ENCODE results near the gene CFI.

The CFI gene

GRCh38 chr4:109801895-109802319 is at the start of gene CFI:
Gene CFI (minus strand): TSS chr4:109801999. CDS start chr4:109801971, 28 bp downstream.
- no peak for DNase-seq

DNA sequence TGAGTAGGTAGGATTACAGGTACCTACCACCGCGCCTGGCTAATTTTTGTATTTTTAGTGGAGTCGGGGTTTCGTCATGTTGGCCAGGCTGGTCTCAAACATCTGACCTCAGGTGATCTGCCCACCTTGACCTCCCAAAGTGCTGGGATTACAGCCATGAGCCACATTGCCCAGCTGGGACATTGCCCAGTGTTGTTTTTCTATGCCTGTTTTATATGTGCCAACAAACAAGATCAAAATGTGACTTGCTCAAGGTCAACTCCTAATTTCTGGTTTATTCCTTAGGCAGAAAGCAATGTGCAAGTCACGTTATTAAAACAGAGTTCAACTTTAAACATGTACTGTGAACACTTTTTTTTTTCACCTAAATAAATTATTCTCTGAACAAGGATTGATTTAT is 48.8 kb upstream of the CFI start:
- DNase-seq = no peak

DNA sequence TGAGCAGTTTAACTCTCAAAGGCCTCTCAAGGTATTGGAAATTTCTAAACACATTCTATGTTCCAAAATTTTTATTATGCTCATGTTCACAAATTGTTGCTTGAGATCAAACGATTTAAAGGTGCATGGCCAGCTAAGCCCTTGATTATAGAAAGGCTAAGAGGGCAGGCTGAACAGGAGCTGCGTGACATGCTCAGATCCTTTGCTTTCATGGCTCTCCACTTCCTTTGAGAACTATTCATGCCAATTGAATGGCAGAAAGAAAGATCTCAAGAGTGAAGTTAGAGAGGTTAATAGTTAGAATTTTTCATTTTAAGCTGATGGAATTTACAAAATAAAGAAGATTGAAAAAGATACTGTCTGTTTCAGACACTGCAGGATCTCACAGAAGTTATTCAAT is 46.7 kb upstream of the CFI start:
- DNase-seq = no peak

DNA sequence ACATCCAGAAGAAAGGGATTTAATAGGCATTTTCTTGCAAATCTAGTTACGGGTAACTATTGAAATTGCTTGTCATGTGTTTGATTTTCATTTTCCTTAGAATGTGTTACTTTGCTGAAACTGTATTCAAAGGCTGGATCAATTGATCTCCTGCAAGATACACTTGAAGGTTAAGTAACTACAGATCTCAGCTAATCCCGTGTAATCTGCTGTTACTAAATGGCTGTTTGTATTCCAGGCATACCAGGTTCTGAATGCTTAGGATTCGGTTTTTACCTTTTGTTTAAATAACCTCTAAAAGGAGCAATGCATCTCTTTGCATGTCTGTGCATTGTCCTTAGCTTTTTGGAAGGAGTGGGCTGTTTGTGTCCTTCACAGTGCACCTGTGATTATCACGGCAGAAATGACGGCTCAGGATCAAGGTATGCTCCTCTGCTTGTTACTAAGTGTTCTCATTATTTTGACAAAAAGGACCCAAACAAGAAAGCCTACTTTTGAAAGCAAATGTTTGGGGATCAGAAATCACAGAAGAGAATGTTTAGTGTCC is 46.2 kb upstream of the CFI start, which contains the start of gene LRIT3:
TSS of gene LRIT3 (plus strand) at position 212 of the 547 bp plus-strand sequence. CDS start at position 307, 95 bp downstream.
- DNase-seq = no peak

GRCh38 chr4:109846395-109847098 is 44.7 kb upstream of the CFI start:
- DNase-seq = no peak

DNA sequence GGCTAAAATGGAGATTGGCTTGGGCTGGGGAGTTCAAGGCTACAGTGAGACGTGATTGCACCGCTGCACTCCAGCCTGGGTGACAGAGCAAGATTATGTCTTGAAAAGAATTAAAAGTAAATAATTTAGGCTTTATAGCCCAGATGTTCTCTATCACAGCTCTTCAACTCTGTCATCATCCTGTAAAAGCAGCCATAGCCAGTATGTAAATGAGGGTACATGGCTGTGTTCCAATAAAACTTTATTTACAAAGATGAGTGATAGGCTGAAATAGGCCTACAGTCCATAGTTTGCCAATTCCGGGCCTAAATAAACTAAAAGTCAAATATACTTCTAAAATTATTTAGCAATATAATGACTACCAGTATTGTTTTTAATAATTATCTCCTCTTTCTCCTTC is 35.2 kb upstream of the CFI start:
- DNase-seq = no peak

GRCh38 chr4:109833756-109834155 is 32.0 kb upstream of the CFI start:
- no peak for DNase-seq

DNA sequence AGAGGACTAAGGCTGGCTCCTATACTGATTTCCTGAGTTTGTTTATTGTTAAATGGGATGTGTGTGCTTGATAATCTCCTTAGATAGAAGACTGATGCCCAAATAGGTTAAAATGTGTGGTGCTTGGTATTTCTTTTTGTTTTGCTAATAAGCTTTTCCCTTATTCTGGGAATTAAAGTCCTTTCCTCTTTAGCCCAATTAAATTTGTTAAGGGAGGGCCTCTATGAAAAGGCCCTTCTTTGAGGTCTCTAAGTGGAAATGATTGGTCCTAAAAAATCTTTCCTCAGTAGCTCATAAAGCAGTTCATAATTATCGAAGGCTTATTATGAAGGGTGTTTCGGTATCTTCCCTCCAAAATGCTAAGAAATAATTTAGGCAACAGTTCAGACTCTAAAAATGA is 25.9 kb upstream of the CFI start, which contains the start of gene RRH:
TSS of gene RRH (plus strand) at position 301 of the 400 bp plus-strand sequence. CDS start at position 357, 56 bp downstream.
- DNase-seq = no peak

GRCh38 chr4:109826719-109827118 is 24.9 kb upstream of the CFI start:
- peak; percentile 17 for DNase-seq

GRCh38 chr4:109821185-109821584 is 19.4 kb upstream of the CFI start:
- no peak for DNase-seq

GRCh38 chr4:109820563-109820962 is 18.8 kb upstream of the CFI start:
- peak; percentile 26 for DNase-seq

- DNase-seq = no peak
Observed at GRCh38 chr4:109818268-109818667, 16.5 kb upstream of the CFI start.

DNA sequence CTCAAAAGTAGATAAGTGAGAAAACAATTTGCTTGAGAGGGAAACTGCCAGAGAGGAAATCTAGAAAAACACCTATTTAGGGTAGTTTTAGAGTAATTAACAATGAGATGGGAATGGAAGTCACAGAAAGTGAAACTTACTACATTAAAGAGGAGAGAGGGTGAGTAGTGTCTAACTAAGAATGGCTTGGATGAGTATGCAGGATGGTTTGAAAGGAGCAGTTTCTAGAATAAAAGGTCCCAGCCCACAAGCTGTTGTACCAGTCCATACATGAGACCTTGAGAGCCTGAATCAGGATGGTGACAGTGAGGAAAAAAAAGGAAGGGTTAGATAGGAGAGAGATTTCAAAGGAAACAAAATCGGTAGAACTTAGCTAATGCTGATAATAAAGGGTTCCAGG is 15.1 kb upstream of the CFI start:
- no peak for DNase-seq

GRCh38 chr4:109816082-109816442 is 14.3 kb upstream of the CFI start:
- DNase-seq = no peak

- DNase-seq = peak; percentile 92
Observed at GRCh38 chr4:109815151-109816081, 13.6 kb upstream of the CFI start, which contains the start of gene GAR1. Gene GAR1 (plus strand): TSS chr4:109815762. CDS start chr4:109816165, 403 bp downstream.

- DNase-seq = no peak
Observed at GRCh38 chr4:109811707-109812106, 9.9 kb upstream of the CFI start.

DNA sequence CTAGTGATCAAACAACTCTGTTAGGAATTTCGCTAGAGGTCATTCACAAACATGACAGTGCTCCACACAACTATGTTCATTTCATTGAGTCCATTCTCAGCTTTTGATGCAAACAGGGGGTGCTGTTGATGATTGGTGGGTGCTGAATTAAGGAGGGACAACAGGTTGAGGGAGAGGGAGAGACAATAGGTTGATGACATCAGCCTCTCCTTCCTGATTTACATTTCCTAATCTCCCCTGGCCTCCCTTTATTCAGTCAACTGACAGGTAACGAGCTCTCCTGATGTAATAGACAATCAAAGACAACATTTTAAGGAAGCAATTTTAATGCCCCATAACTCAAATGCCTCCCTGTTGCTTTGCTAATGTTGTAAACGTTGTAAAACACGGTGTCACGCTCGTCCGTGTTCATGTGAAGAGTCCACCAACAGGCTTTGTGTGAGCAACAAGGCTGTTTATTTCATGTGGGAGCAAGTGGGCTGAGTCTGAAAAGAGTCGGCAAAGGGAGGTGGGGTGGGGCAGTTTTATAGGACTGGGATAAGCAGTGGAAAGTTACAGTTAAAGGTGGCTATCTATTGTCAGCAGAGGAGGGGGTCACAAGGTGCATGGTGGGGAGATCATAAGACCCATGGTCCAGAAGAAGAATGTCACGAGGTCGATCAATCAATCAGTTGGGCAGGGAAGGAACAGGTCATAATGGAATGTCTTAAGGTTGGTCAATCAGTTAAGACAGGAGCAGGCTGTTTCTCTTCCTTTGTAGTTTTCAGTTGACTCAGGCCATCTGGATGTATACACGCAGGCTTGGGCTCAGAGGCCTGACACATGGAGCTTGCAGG is 9.0 kb upstream of the CFI start:
- no peak for DNase-seq

DNA sequence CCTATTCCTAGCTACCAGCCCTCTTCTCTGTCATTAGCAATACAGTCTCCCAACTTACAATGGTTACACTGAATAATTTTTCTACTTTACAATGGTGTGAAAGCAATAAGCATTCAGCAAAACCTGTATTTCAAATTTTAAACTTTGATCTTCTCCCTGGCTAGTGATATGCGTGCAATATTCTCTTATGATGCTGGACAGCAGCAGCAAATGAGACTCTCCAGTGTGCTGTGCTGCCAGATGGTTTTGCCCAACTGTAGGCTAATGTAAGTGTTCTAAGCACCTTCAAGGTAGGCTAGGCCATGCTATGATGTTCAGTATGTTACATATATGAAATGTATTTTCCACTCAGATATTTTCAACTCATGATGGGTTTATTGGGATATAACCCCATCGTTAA is 7.9 kb upstream of the CFI start:
- no peak for DNase-seq

GRCh38 chr4:109803924-109804571 is 2.2 kb upstream of the CFI start:
- no peak for DNase-seq

- no peak for DNase-seq
Observed at GRCh38 chr4:109801099-109801789, 555 bp downstream of the CFI start.

- no peak for DNase-seq
Observed at GRCh38 chr4:109798866-109799265, 2.9 kb downstream of the CFI start.

Data from midbrain (tissue), 1 donor.